ENCODE measurements around the gene BLM.

Gene BLM

GRCh38 chr15:90812171-90812957 lies 95.2 kb downstream of the BLM start:
- ChIA-PET POLR2A (no interaction called here), CTCF (interaction anchor here (1.2 to 1.7 kb wide), 3 partner anchors 10 to 74 kb away, joined by 3 to 7 read pairs (median 3); no protein-coding TSS in a partner anchor)
- no peak for TF ChIP-seq CTCF (IDR thresholded peaks at IDR 0.05; ENCODE audit: control extremely low read depth, extremely low read depth, low read depth, missing control alignments)
- no peak for DNase-seq (ENCODE audit: extremely low spot score)

- CTCF ChIA-PET = interaction anchor here (1.2 to 1.3 kb wide), 2 partner anchors 11 to 73 kb away, joined by 3 read pairs; no protein-coding TSS in a partner anchor
- POLR2A ChIA-PET = no interaction called here
- TF ChIP-seq CTCF (IDR thresholded peaks at IDR 0.05; ENCODE audit: control extremely low read depth, extremely low read depth, low read depth, missing control alignments) = no peak
- no peak for DNase-seq (ENCODE audit: extremely low spot score)
These were observed 95.8 kb downstream of the BLM start for GRCh38 chr15:90812958-90813265.

- TF ChIP-seq CTCF (IDR thresholded peaks at IDR 0.05; ENCODE audit: control extremely low read depth, extremely low read depth, low read depth, missing control alignments) = no peak
These were observed 96.6 kb downstream of the BLM start for GRCh38 chr15:90813796-90814190.

GRCh38 chr15:90814191-90814821 lies 97.2 kb downstream of the BLM start:
- ChIA-PET POLR2A (interaction anchor here (0.5 kb wide), 1 partner anchor 17 kb away, joined by 3 read pairs; no protein-coding TSS in a partner anchor), CTCF (interaction anchor here (1.1 to 1.7 kb wide), 4 partner anchors 9 to 166 kb away, joined by 3 to 7 read pairs (median 4); no protein-coding TSS in a partner anchor)
- no peak for TF ChIP-seq CTCF (IDR thresholded peaks at IDR 0.05; ENCODE audit: control extremely low read depth, extremely low read depth, low read depth, missing control alignments)
- DNase-seq (ENCODE audit: extremely low spot score) = peak; percentile 61

More at GRCh38 chr15:90813796-90814190, 96.6 kb downstream of the BLM start:
- POLR2A ChIA-PET = no interaction called here
- CTCF ChIA-PET = interaction anchor here (1.2 to 1.7 kb wide), 3 partner anchors 8 to 72 kb away, joined by 3 to 7 read pairs (median 3); no protein-coding TSS in a partner anchor
- DNase-seq (ENCODE audit: extremely low spot score) = no peak

- no peak for TF ChIP-seq CTCF (IDR thresholded peaks at IDR 0.05; ENCODE audit: control extremely low read depth, extremely low read depth, low read depth, missing control alignments)
- ChIA-PET CTCF (interaction anchor here (0.9 to 3.0 kb wide), 5 partner anchors 9 to 70 kb away, joined by 3 to 15 read pairs (median 5); no protein-coding TSS in a partner anchor), POLR2A (no interaction called here)
- no peak for DNase-seq (ENCODE audit: extremely low spot score)
These were observed 99.4 kb downstream of the BLM start for GRCh38 chr15:90816401-90817116.
